HG03025 (cell line): ENCODE results near the gene BRSK2.

Experiments used
- ATAC-seq: cut with Tn5 transposase; IDR thresholded peaks from one replicate; pipeline ENCODE4 v1.9.1; 2021; ENCODE audit warnings: mild to moderate bottlenecking, moderate library complexity; ENCODE audit not compliant: unreplicated experiment, low FRiP score

Gene BRSK2

DNA sequence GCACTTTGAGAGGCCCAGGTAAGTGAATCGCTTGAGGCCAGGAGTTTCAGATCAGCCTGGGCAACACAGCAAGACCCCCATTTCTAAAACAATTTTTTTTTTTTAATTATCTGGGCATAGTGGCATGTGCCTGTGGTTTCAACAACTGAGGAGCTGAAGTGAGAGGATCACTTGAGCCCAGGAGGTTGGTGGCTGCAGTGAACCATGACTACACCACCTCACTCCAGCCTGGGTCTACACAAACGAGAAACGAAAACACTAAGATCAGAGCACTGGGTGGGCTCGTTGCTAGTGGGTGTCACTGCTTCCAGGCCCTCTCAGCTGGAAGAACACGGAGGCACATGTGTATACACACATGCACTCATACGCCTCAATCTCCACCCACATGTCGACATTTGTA lies 100.9 kb downstream of the BRSK2 start:
- no peak for ATAC-seq

DNA sequence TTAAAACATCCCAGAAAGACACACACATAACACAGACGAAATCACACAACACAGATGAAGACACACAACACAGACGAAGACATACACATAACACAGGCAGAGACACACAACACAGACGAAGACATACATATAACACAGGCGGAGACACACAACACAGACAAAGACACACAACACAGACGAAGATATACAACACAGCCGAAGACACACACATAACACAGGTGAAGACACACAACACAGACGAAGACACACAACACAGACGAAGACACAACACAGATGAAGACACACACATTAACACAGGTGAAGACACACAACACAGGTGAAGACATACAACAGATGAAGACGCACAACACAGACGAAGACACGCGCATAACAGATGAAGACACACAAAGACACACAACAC lies 101.6 kb downstream of the BRSK2 start:
- no peak for ATAC-seq

GRCh38 chr11:1493650-1494244 lies 104.0 kb downstream of the BRSK2 start:
- ATAC-seq = no peak

DNA sequence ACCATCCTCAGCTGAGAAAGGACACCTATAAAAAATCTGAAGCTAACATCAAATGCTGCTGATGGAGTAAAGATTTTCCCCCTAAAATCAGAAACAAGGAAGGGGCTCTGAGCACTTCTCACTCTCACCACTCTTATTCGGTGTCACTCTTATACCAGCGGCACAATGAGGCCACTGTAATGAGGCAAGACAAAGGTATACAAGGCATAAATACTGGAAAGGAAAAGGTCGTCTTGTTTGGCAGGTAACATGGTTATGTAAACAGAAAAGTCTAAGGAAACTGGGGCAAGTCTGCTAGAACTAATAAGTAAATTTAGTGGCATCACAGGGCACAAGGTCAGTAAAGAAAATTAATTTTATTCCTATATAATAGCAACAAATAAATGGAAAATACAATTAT lies 104.9 kb downstream of the BRSK2 start:
- no peak for ATAC-seq

DNA sequence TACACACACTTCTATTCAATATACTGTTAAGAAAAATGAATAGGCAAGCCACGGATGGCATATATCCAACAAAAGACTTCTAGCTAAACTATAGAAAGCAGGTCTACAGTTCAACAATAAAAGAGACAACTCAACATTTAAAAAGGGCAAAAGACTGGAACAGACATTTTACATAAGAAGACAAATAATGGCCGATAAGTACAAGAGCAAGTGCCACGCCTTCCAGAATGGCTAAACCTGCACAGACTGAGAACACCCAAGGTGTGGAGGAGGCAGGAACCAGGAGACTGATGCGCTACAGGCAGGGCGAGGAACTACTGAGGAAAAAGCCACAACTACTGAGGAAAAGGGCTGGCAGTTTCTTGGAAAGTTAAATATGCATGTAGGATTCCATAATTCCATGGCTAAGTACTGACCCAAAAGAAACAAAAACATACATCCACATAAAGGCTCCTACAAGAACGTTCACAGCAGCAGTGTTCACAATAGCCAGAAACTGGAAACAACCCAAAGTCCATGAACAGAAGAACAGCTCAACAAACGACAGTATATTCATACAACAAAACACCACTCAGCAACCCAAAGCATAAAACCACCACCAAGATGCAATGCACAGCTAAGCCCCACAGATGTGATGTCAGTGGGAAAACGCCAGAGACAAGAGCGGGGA lies 106.5 kb downstream of the BRSK2 start:
- ATAC-seq = no peak

- ATAC-seq = no peak
Measured at GRCh38 chr11:1496761-1497095, 107.0 kb downstream of the BRSK2 start.

DNA sequence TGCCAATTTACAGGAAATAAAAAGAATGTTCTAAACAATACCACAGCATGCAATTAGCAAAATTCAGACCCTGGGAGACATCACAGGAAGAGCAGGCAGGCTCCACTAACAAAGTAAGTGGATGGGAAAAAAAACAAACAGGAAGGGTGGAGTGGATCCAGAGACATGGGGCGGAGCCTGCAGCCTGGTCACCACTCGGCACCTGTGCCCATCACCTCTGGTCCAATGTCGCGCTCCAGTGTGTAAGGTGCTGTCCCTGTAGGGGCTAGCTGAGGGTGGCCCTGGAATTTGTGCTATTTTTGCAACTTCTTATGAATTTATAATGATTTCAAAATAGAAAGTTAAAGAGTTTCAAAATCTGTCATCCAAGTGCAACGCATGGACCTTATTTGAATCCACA lies 107.9 kb downstream of the BRSK2 start:
- ATAC-seq = no peak

DNA sequence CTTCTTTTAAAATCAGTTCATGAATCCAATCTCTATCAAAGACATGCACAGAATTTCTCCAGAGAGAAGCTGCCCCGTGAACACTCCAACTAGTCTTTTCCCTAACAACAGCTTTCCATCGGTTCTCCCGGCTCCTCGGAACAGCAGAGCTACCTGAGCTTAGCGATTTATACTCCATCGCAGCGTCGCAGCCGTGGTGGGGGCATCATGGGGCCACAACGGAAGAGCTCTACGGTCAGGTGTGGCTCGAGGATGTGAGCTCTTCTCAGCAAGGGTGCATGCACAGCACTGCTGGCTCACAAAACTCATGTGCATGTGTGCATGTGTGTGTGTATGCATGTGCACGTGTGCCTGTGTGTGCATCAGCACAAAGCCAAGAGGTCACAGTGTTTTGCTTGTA lies 108.5 kb downstream of the BRSK2 start:
- ATAC-seq = no peak

- no peak for ATAC-seq
Measured at GRCh38 chr11:1499261-1499890, 109.6 kb downstream of the BRSK2 start.

GRCh38 chr11:1499899-1500298 lies 110.2 kb downstream of the BRSK2 start:
- no peak for ATAC-seq

GRCh38 chr11:1500466-1501420 lies 111.0 kb downstream of the BRSK2 start:
- no peak for ATAC-seq

DNA sequence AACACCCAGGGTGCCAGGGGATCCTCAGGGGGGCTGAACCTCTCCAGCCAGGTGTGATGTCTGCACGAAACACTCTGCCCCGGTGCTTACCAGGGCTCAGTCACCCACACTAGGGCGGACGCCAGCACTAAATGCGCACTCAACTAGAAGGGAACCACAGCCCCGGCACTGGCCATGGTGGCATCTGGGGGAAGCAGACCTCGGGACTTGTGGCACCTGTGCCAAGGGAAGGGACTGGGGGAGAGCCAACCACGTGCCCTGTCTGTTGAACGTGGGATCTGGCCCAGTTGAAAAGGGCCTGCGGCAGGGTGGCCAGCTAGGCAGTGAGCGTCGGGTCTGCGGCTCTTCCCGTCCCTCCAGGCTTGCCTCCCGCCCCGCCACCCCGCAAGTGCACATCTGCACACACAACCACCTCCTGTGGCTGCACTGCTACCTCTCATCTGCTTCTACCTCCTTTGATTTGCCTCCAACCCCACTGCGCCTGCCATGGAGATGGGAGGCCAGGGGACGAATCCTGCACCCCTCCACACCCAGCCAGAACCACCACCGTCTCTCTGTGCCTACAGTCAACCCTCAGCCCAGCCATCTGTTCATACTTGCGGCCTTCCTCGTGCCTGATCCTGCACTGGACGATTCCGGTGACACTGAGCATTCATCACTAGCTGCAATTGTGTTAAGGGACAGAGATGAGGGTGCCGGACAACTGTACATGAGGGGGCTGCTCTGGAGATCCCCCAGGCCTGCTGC lies 111.9 kb downstream of the BRSK2 start:
- ATAC-seq = no peak

DNA sequence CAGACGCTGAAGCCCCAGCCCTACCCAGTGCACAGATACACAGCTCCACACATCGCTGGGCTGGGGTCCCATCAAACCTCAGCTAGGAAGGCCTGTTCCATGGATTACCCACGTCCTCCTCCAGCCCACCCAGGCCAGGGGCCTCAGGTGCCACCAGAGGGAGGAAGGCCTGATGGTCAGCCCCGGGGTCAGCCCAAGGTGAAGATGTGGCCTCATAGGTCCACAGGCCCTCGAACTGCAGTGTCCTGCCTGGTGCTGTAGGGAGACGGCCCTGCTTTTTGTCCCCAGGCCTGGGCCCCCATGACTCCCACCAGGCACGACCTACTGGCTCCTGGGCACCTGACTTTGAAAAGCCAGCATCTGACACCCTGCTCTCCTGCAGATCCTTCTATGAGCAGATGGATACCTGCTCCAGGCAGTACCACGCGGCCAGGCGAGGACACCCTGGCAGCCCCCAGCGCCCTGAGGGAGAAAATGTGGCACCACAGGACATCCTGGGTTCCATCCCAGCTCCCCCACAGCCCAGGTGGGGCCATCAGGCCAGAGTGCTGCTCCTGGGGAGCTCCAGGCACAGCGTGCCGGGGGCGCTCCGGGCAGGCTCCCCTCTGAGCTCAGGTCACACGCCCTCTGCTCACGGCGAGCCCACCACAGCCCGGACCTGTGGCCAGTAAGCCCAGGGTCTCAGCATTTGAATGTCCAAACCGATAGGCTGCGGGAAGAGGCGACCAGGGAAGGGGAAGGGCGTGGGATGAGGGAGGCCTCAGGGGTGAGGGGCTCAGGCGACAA lies 112.6 kb downstream of the BRSK2 start:
- ATAC-seq = no peak

DNA sequence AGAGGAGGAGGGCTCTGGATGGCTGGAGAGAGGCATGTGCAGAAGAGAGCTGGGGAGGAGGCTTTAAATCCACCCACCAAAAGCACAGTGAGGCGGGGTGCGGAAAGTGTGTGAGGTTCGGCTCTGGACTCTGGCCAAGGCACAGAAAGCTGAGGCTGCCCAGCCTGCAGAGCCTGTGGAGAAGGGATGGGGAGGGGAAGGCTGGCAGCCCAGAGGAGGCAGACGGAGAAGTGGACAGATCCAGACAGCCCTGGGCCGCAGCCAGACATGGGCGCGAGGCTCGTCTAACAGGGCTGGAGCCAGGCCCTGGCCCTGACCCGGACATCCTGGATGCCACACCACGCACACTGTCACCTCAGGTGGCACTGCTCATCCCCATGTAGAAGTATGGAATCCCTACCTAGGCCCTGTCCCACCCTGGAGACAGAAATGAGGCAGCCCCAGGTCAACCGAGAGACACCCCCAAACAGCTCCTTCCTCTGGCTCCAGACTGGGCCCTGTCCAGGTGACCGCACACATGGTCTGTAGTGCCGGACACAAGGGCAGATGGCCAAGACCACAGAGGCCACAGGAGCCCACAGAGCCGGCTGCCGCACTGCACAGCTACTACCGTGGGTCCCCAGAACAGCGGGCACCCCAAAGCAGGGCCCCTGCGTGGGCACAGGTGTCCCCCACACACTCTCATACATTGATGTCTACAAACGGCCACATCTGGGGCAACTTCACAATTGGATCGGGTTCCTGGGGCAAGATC lies 113.4 kb downstream of the BRSK2 start:
- ATAC-seq = no peak

GRCh38 chr11:1503708-1504104 lies 114.0 kb downstream of the BRSK2 start:
- ATAC-seq = no peak

GRCh38 chr11:1504138-1504537 lies 114.4 kb downstream of the BRSK2 start:
- ATAC-seq = no peak

- ATAC-seq = no peak
Measured at GRCh38 chr11:1504581-1505290, 115.0 kb downstream of the BRSK2 start.

GRCh38 chr11:1505480-1505879 lies 115.7 kb downstream of the BRSK2 start:
- ATAC-seq = no peak
